ENCODE measurements around the gene MATN1. TPM values are rescaled to one million over a fixed set of nuclear protein-coding genes. Genes with fewer than 3 reads are reported as not detected.

MATN1 gene, protein sequence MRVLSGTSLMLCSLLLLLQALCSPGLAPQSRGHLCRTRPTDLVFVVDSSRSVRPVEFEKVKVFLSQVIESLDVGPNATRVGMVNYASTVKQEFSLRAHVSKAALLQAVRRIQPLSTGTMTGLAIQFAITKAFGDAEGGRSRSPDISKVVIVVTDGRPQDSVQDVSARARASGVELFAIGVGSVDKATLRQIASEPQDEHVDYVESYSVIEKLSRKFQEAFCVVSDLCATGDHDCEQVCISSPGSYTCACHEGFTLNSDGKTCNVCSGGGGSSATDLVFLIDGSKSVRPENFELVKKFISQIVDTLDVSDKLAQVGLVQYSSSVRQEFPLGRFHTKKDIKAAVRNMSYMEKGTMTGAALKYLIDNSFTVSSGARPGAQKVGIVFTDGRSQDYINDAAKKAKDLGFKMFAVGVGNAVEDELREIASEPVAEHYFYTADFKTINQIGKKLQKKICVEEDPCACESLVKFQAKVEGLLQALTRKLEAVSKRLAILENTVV
- polyA plus RNA-seq = 0.05 to 0.13 TPM in 2 of 3 replicates, not detected in the other
- polyA plus RNA-seq (2011; ENCODE audit: low read depth) = not detected
- 0.01 and 0.08 TPM in 2 replicates for polyA plus RNA-seq (2011; cell fraction: cytosol; rRNA removed)
- polyA plus RNA-seq (2011; cell fraction: nucleus; rRNA removed) = 0.08 and 0.45 TPM in 2 replicates
- polyA plus RNA-seq (2012; ENCODE audit: low replicate concordance) = 0.06 TPM in 1 of 2 replicates, not detected in the other
- 1.3 TPM in 1 of 3 replicates, not detected in the others for polyA minus RNA-seq
- not detected for polyA minus RNA-seq (2011; cell fraction: cytosol; rRNA and poly(A)+ RNA removed)
- polyA minus RNA-seq (2011; cell fraction: nucleus; rRNA and poly(A)+ RNA removed) = not detected in 2 replicates

DNA sequence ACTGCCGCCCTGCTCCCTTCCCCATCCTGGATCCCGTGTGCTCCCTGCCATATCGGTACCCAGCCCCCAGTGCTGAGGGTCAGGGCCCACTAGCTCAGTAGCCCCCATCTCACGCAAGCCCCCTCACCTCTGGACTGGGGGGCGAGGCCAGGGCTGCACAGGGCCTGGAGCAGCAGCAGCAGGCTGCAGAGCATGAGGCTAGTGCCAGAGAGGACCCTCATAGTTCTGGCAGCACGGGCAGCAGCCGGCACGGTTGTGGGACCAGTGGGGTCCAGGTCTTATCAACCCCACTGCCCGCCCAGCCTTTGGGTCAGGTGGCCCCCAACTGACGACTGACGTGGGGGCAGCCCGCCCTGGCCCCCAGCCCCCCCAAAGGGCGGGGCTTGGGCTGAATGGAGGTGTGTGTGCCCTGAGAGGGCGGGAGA lies at the start of gene MATN1:
Gene MATN1, minus strand, starts transcription at position 255 of the 425 bp plus-strand sequence. Its CDS starts 34 bp downstream, at position 221.
- H3K27ac ChIP-seq (ENCODE audit: control insufficient read depth, insufficient read depth, low read length) = no peak within 1 kb of the TSS
- no peaks in the 10 kb centered on the region for H3K79me2 ChIP-seq (ENCODE audit: control insufficient read depth, insufficient read depth, low read length)
- no peak within 1 kb of the TSS for H3K9ac ChIP-seq (ENCODE audit: control insufficient read depth, extremely low read depth, insufficient read depth, low read length)
- no peak within 1 kb of the TSS for H3K4me2 ChIP-seq (ENCODE audit: control insufficient read depth, extremely low read depth, insufficient read depth, low read depth, low read length)
- H3K4me1 ChIP-seq (ENCODE audit: control insufficient read depth, extremely low read depth, insufficient read depth, low read length) = peaks cover 11% of the 10 kb centered on the region
- no peaks in the 10 kb centered on the region for H3K9me3 ChIP-seq (ENCODE audit: control insufficient read depth, low read depth, low read length)
- DNase-seq (ENCODE audit: low read depth, low spot score) (no peak), FAIRE-seq (no peak)
- H3K9me1 ChIP-seq (ENCODE audit: control insufficient read depth, extremely low read depth, insufficient read depth, low read length) = no peaks in the 10 kb centered on the region
- H2AFZ ChIP-seq (ENCODE audit: control insufficient read depth, low read length) = no peak within 1 kb of the TSS
- no peaks in the 10 kb centered on the region for H4K20me1 ChIP-seq (ENCODE audit: control insufficient read depth, extremely low read depth, insufficient read depth, low read length)
- TF ChIP-seq, protein P1, sequence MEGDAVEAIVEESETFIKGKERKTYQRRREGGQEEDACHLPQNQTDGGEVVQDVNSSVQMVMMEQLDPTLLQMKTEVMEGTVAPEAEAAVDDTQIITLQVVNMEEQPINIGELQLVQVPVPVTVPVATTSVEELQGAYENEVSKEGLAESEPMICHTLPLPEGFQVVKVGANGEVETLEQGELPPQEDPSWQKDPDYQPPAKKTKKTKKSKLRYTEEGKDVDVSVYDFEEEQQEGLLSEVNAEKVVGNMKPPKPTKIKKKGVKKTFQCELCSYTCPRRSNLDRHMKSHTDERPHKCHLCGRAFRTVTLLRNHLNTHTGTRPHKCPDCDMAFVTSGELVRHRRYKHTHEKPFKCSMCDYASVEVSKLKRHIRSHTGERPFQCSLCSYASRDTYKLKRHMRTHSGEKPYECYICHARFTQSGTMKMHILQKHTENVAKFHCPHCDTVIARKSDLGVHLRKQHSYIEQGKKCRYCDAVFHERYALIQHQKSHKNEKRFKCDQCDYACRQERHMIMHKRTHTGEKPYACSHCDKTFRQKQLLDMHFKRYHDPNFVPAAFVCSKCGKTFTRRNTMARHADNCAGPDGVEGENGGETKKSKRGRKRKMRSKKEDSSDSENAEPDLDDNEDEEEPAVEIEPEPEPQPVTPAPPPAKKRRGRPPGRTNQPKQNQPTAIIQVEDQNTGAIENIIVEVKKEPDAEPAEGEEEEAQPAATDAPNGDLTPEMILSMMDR (optimal IDR thresholded peaks at IDR 0.05 in 1 of 3, IDR thresholded peaks at IDR 0.05 in 1 of 3, conservative IDR thresholded peaks at IDR 0.05 in 1 of 3; ENCODE audit: extremely low read depth in 1 of 3, insufficient read depth in 2 of 3, low read length in 3 of 3) = no peak
- TF ChIP-seq EZH2 (IDR thresholded peaks at IDR 0.05; ENCODE audit: low read length) = no peak
- H3K4me3 ChIP-seq (ENCODE audit: control insufficient read depth in 2 of 3, extremely low read depth in 1 of 3, insufficient read depth in 2 of 3, low read depth in 1 of 3, low read length in 3 of 3) = no peak within 1 kb of the TSS
- dilution Hi-C loops (cut with MboI; ENCODE audit: extremely low pct_ligation_motif_present, low sequenced_read_pairs) = no loop called here
- H3K27me3 ChIP-seq (ENCODE audit: control insufficient read depth, extremely low read depth, insufficient read depth, low read length) = no peaks in the 10 kb centered on the region
- H3K36me3 ChIP-seq (ENCODE audit: control insufficient read depth in 2 of 2, extremely low read depth in 1 of 2, insufficient read depth in 2 of 2, low read length in 2 of 2) = peaks cover 0 to 2% of the 10 kb centered on the region in 2 experiments

DNA sequence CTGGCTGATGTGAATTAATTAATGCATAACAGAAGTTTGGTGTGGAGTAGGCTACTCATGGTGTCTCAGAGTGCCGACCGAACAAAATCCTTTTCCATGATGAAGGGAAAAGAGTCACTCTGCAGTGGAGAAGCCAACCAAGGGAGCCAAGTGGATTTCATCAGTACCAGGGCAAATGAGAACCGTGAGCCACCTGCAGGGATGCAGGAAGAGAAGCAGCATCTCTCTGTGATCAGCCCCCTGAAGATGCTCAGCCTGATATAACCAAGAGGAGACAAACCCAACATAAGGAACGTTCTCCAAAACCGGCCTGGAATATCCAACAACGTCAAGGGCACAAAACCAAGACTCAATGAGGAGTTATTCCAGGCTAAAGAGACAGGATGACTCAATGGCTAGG lies 47.6 kb upstream of the MATN1 start:
- FAIRE-seq = no peak
- dilution Hi-C loops (cut with MboI; ENCODE audit: extremely low pct_ligation_motif_present, low sequenced_read_pairs) = no loop called here
- H3K9ac ChIP-seq (ENCODE audit: control insufficient read depth, extremely low read depth, insufficient read depth, low read length) = no peak overlapping the region

More for the DNA sequence above, 47.6 kb upstream of the MATN1 start:
- Histone ChIP-seq H3K36me3 (ENCODE audit: control insufficient read depth in 2 of 2, extremely low read depth in 1 of 2, insufficient read depth in 2 of 2, low read length in 2 of 2) (no peaks in the 10 kb centered on the region), H4K20me1 (ENCODE audit: control insufficient read depth, extremely low read depth, insufficient read depth, low read length) (no peaks in the 10 kb centered on the region), H3K4me3 (ENCODE audit: control insufficient read depth in 2 of 3, extremely low read depth in 1 of 3, insufficient read depth in 2 of 3, low read depth in 1 of 3, low read length in 3 of 3) (no peak overlapping the region), H3K27ac (ENCODE audit: control insufficient read depth, insufficient read depth, low read length) (no peak overlapping the region), H3K4me1 (ENCODE audit: control insufficient read depth, extremely low read depth, insufficient read depth, low read length) (no peaks in the 10 kb centered on the region), H3K79me2 (ENCODE audit: control insufficient read depth, insufficient read depth, low read length) (no peaks in the 10 kb centered on the region), H3K4me2 (ENCODE audit: control insufficient read depth, extremely low read depth, insufficient read depth, low read depth, low read length) (no peak overlapping the region), H2AFZ (ENCODE audit: control insufficient read depth, low read length) (no peak overlapping the region), H3K27me3 (ENCODE audit: control insufficient read depth, extremely low read depth, insufficient read depth, low read length) (peaks cover 15% of the 10 kb centered on the region), H3K9me3 (ENCODE audit: control insufficient read depth, low read depth, low read length) (no peaks in the 10 kb centered on the region), H3K9me1 (ENCODE audit: control insufficient read depth, extremely low read depth, insufficient read depth, low read length) (no peaks in the 10 kb centered on the region)
- TF ChIP-seq, protein P1 (optimal IDR thresholded peaks at IDR 0.05 in 1 of 3, IDR thresholded peaks at IDR 0.05 in 1 of 3, conservative IDR thresholded peaks at IDR 0.05 in 1 of 3; ENCODE audit: extremely low read depth in 1 of 3, insufficient read depth in 2 of 3, low read length in 3 of 3) = no peak
- TF ChIP-seq EZH2 (IDR thresholded peaks at IDR 0.05; ENCODE audit: low read length) = no peak
- no peak for DNase-seq (ENCODE audit: low read depth, low spot score)

Measured in keratinocyte (primary cell).